ENCODE results near the gene CKAP5. TPM values are rescaled to one million over a fixed set of nuclear protein-coding genes. Genes with fewer than 3 reads are reported as not detected.

CKAP5 gene
- total RNA-seq, 1 experiment from 2014 or later = 572 TPM

- Histone ChIP-seq H3K36me3 (ENCODE audit: insufficient read depth, low read length, poor library complexity, severe bottlenecking) (peaks cover 60% of the 10 kb centered on the region), H3K27me3 (replicated peaks; ENCODE audit: insufficient read depth, low read depth, low read length, poor library complexity) (no peaks in the 10 kb centered on the region), H3K4me1 (ENCODE audit: insufficient read depth, low read length, poor library complexity, severe bottlenecking) (no peaks in the 10 kb centered on the region), H3K27ac (ENCODE audit: low read depth, low read length, poor library complexity, severe bottlenecking) (no peak overlapping the region), H3K4me3 (ENCODE audit: low read depth, low read length, poor library complexity, severe bottlenecking) (no peak overlapping the region), H3K9me3 (ENCODE audit: low read depth, low read length, poor library complexity, severe bottlenecking) (no peaks in the 10 kb centered on the region)
- intact Hi-C loops (cut with micrococcal nuclease; ENCODE audit: unreplicated experiment) = no loop called here
- BruUV-seq (replicated peaks) = no TSS peak
- DNase-seq (ENCODE audit: low spot score) = no peak
- ChIA-PET CTCF (no interaction called here), POLR2A (ENCODE audit: low non-redundant PET) (no interaction called here)
- TF ChIP-seq, protein P1, sequence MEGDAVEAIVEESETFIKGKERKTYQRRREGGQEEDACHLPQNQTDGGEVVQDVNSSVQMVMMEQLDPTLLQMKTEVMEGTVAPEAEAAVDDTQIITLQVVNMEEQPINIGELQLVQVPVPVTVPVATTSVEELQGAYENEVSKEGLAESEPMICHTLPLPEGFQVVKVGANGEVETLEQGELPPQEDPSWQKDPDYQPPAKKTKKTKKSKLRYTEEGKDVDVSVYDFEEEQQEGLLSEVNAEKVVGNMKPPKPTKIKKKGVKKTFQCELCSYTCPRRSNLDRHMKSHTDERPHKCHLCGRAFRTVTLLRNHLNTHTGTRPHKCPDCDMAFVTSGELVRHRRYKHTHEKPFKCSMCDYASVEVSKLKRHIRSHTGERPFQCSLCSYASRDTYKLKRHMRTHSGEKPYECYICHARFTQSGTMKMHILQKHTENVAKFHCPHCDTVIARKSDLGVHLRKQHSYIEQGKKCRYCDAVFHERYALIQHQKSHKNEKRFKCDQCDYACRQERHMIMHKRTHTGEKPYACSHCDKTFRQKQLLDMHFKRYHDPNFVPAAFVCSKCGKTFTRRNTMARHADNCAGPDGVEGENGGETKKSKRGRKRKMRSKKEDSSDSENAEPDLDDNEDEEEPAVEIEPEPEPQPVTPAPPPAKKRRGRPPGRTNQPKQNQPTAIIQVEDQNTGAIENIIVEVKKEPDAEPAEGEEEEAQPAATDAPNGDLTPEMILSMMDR (conservative IDR thresholded peaks at IDR 0.05; ENCODE audit: low read depth, low read length) = no peak
- TF ChIP-seq EZH2 (IDR thresholded peaks at IDR 0.05; ENCODE audit: borderline replicate concordance, low read depth, low read length, poor library complexity, severe bottlenecking) = no peak
These were observed 31.5 kb upstream of the CKAP5 start for GRCh38 chr11:46877580-46877979.

- CTCF ChIA-PET = no interaction called here
- H3K27me3 ChIP-seq (replicated peaks; ENCODE audit: insufficient read depth, low read depth, low read length, poor library complexity) = no peaks in the 10 kb centered on the region
- H3K4me1 ChIP-seq (ENCODE audit: insufficient read depth, low read length, poor library complexity, severe bottlenecking) = no peaks in the 10 kb centered on the region
- POLR2A ChIA-PET (ENCODE audit: low non-redundant PET) = no interaction called here
- no TSS peak for BruUV-seq (replicated peaks)
- H3K27ac ChIP-seq (ENCODE audit: low read depth, low read length, poor library complexity, severe bottlenecking) = no peak overlapping the region
- DNase-seq (ENCODE audit: low spot score) = no peak
- H3K36me3 ChIP-seq (ENCODE audit: insufficient read depth, low read length, poor library complexity, severe bottlenecking) = peaks cover 69% of the 10 kb centered on the region
- no peaks in the 10 kb centered on the region for H3K9me3 ChIP-seq (ENCODE audit: low read depth, low read length, poor library complexity, severe bottlenecking)
- intact Hi-C loops (cut with micrococcal nuclease; ENCODE audit: unreplicated experiment) = no loop called here
- no peak for TF ChIP-seq EZH2 (IDR thresholded peaks at IDR 0.05; ENCODE audit: borderline replicate concordance, low read depth, low read length, poor library complexity, severe bottlenecking)
- TF ChIP-seq, protein P1 (conservative IDR thresholded peaks at IDR 0.05; ENCODE audit: low read depth, low read length) = no peak
- no peak overlapping the region for H3K4me3 ChIP-seq (ENCODE audit: low read depth, low read length, poor library complexity, severe bottlenecking)
These were observed 30.4 kb upstream of the CKAP5 start for GRCh38 chr11:46876471-46876870.

GRCh38 chr11:46874586-46874985 is 28.5 kb upstream of the CKAP5 start:
- intact Hi-C loops (cut with micrococcal nuclease; ENCODE audit: unreplicated experiment) = no loop called here
- no peaks in the 10 kb centered on the region for H3K27me3 ChIP-seq (replicated peaks; ENCODE audit: insufficient read depth, low read depth, low read length, poor library complexity)
- TF ChIP-seq, protein P1 (conservative IDR thresholded peaks at IDR 0.05; ENCODE audit: low read depth, low read length) = no peak
- TF ChIP-seq EZH2 (IDR thresholded peaks at IDR 0.05; ENCODE audit: borderline replicate concordance, low read depth, low read length, poor library complexity, severe bottlenecking) = no peak
- POLR2A ChIA-PET (ENCODE audit: low non-redundant PET) = no interaction called here
- no TSS peak for BruUV-seq (replicated peaks)
- no peaks in the 10 kb centered on the region for H3K9me3 ChIP-seq (ENCODE audit: low read depth, low read length, poor library complexity, severe bottlenecking)
- H3K4me1 ChIP-seq (ENCODE audit: insufficient read depth, low read length, poor library complexity, severe bottlenecking) = no peaks in the 10 kb centered on the region
- peaks cover 72% of the 10 kb centered on the region for H3K36me3 ChIP-seq (ENCODE audit: insufficient read depth, low read length, poor library complexity, severe bottlenecking)
- CTCF ChIA-PET = no interaction called here
- DNase-seq (ENCODE audit: low spot score) = no peak
- no peak overlapping the region for H3K27ac ChIP-seq (ENCODE audit: low read depth, low read length, poor library complexity, severe bottlenecking)
- no peak overlapping the region for H3K4me3 ChIP-seq (ENCODE audit: low read depth, low read length, poor library complexity, severe bottlenecking)
